Stimulated activated CD8-positive, alpha-beta memory T cell treated with anti-CD3 and anti-CD28 coated beads, Interleukin-12 subunit alpha, Interleukin-12 subunit beta, amount 100 ng/mL, for 24 hours (primary cell): ENCODE measurements around the gene MGMT.

Experiments
- DNase-seq: peaks from one replicate; pipeline ENCODE4 v3.0.0-alpha.2; 2020; ENCODE audit errors: extremely low read depth

Gene MGMT

GRCh38 chr10:129774082-129774735, 307.2 kb downstream of the MGMT start:
- no peak for DNase-seq

GRCh38 chr10:129774736-129775401, 307.8 kb downstream of the MGMT start:
- no peak for DNase-seq

DNA sequence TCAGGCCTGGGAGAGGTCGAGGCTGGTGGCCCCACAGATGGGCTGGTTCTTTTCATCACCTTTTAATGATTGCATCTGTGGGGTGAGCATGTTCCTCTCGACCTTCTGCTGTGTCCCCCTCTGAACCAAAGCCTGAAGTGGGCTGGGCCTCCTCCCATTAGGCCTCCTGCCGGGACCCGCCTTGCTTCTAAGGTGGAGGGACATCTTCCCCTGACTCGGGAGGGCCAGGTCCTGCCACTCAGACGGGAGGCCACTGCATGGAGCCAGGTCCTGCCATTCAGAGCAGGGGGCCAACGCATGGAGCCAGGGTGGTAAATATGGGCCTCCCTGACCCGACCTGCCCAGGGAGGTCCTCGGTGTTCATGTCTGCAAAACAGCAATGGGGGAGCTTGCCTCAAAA, 308.6 kb downstream of the MGMT start:
- no peak for DNase-seq

- no peak for DNase-seq
Observed at GRCh38 chr10:129777687-129778086, 310.6 kb downstream of the MGMT start.

DNA sequence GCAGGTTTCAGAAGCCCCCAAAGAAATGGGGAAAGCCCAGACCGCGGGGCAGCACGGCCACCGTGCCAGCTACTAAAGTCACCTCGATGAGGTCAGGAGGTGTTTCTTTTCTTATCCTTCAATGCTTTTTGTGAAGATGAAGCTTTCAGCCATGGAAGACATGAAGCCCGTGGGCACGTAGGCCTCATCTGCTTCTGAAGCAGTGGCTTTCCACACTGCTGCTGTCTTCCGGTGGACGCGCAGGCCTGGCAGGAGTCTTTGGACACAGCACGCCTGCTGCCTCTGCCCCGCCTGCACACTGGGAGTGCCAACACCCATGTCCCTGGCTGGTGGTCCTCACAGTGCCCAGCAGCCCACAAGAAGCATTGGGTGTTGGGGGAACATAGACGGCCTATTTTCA, 311.5 kb downstream of the MGMT start:
- no peak for DNase-seq

GRCh38 chr10:129779126-129780111, 312.4 kb downstream of the MGMT start:
- DNase-seq = no peak

GRCh38 chr10:129780198-129780597, 313.2 kb downstream of the MGMT start:
- DNase-seq = no peak

DNA sequence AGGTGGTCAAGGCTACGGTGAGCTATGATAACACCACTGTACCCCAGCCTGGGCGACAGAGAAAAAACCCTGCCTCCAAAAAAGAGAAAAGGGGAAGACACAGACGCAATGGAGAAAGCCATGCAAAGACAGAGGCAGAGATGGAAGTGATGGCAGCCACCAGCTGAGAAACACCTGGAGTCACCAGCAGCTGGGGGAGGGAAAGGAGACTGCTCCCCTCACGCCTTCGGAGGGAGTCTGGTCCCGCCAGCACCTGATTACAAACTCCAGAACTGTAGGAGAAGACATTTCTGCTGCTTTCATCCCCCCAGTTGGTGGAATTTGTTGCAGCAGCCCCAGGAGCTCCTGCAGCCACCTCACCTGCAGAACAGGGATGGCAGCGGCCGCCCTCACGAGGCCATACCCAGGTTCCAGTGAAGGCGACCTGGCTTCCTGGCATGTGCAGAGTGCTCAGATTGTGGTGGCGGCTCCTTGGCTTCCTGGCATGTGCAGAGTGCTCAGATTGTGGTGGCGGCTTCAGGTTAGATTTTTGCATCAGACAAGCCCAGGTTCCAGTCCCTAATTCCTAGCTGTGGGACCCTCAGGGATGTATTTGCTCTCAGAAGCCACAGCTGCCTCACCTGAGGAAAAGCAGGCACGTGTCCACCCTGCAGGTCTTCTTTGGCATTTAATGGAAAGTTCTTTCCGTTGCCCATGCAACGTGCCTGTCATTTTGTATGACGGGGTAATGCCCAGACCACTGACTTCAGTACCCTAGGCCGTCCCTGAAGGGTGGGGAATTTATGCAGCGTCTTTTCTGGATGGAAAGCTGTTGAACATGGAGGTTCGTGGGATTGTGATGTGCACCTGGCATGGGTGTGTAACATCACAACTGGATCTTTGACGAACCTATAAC, 314.1 kb downstream of the MGMT start:
- DNase-seq = no peak

DNA sequence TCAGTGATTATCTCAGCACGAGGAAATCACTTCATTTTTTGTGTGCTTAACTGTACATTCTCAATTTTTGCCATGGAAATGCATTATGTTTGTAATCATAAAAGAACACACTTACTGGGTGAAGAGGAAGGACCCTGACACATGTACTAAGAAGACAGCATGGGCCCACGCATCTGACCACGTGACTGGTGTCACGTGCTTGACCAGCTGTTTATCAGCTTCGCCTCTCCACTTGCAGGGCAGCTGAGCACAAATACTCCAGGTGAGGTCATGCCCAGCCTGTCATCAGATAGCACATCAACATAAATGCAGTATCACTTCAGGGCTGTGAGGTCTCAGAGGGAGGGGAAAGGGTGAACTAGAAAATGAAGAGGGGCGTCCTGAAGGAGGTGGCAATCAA, 317.2 kb downstream of the MGMT start:
- no peak for DNase-seq

DNA sequence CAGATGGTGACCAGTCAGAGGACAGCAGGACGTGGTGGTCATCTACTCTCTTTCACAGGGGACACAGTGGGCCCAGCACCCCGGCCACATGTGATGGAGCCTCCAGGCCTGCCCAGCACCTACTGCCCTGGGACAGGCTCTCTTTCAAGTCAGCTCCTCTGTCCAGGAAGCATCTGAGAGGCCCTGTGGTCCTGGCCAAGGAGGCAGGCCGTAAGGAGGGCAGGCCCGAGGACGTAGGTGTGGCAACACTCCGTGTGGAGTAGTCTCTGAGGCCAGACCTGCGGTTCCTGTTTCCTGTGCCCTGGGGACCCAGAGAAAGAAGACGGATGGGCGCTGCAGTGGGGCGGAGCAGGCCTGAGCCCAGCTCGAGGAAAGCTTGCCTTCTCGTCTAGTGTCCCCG, 317.9 kb downstream of the MGMT start:
- DNase-seq = no peak

GRCh38 chr10:129785536-129785981, 318.5 kb downstream of the MGMT start:
- no peak for DNase-seq

DNA sequence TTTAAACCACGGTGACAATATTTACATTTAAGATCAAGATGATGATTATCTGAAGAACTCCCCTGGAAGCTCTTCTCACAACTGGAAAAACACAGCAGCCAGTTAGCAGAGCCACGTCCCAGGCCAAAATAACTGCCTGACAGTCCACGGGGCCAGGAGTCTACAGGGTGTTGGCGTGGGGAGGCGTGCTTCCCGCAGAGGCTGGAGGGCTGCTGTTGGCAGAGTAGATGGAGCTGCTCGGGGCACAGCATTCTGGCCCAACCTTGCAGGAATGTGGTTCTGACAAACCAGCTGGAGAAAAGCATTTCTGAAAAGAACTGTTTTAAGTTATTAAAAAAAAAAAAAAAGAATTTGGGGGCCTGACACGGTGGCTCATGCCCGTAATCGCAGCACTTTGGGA, 319.2 kb downstream of the MGMT start:
- no peak for DNase-seq

DNA sequence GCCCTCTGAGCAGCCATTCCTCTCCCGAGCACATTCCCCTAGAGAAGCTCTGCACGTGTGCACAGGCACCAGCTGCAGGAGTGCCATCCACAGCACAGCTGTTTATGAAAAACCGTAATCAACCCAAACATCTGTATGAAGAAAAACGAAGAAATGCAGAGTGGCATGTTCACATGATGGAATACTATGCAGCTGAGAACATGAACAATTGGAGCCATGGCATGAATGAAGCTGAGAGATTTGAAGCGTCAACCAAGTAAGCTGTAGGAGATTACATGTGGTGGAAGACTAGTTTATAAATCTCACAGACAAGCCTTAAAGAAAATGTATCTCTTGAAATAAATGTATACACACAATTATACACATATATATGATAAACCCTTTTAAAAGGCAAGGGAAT, 320.5 kb downstream of the MGMT start:
- no peak for DNase-seq

- no peak for DNase-seq
Observed at GRCh38 chr10:129788215-129788614, 321.2 kb downstream of the MGMT start.

DNA sequence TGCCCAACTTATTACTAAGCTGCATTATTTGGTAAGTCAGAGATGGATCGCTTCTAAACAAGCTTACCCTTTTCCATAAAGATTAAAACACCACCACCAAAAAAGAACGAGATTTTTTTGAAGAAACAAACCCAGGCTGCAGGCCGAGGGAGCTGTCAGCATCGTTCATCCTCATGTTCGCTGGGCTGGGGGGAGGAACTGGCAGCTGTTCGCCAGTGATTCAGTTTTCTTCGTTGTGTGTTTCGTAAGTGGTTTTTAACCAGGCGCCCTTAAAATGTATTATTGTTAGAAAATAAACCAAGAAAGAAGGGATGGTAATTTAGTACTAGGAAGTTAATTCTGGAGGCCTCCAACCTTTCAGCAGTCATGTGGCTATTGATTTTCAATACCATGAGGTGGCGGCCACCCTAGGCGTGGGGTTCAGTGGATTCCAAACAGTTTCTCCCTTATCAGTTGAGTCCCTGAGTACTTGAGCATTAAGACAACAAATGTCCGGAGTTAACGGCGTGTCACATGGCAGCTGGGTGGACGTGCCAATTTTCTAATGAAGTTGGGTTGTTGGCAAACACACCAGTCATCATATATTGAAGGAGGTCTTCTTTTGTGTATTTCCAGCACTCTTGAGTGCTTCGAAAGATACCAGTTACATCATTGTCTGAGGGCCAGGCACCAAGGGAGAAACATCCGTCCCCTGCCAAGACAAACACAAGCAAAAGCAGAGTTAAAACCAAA, 323.8 kb downstream of the MGMT start:
- no peak for DNase-seq

DNA sequence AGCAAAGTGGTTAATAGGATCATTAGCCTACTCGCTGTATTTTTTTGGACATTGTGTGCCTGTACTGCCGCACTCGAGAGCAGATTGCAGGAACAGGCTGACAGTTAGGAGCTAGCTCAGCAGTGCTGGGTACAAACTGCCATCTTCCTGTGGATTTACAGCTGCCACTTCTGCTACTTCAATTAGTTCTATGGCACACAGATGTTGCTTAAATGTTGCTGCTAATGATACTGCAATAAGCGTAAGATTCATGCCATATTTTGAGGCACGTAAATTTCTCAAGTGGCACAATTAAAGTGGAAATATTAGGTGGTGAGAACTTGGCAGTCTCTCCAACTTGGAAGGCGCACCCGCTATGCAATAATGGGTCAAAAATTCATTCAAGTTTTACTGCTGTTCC, 325.1 kb downstream of the MGMT start:
- DNase-seq = no peak

GRCh38 chr10:129792864-129793263, 325.8 kb downstream of the MGMT start:
- no peak for DNase-seq

DNA sequence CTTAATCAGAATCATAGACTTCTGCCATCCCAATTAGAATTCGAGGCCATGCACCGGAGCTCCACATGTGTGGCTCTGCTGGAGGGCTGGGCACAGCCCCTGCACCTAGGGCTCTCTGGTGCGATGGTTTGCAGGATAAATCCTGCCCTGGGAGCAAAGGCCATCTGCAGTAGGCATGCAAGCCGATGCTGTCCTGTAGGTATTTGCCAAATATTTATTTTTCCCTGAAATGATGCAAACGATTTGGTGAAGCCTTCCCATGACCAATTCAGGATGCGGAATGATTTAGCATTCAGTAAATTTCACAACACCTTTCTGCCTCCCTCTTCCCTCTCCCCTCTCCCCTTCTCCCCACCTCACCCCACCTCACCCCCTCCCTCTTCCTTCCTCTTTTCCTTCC, 326.4 kb downstream of the MGMT start:
- no peak for DNase-seq

DNA sequence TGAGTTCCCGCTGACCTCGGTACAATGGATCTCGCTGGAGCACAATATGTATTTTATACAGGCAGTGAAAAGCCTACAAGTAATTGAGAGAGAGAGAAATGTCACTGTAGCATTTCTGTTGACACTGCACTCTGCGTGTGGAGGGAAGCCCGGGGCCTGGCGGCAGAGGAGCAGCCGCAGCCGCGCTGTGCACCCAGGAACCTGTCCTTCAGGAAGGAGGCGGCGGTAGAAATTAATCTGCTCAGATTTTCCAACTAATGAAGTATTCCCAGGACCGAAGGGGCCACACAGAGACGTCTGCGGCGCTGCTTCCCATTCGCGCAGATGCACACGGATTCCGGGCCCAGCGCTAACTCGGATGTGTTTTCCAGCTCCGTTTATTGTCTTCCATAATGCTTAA, 327.0 kb downstream of the MGMT start:
- DNase-seq = no peak

- DNase-seq = no peak
Observed at GRCh38 chr10:129796710-129797420, 329.8 kb downstream of the MGMT start.
